Measurements from ENCODE around the gene FMNL3. TPM values are rescaled to one million over a fixed set of nuclear protein-coding genes. Genes with fewer than 3 reads are reported as not detected.
A peak's percentile ranks its signal among the peaks of the same experiment; 100 is the strongest.
"Not testable (repeated sequence)": the region's sequence is repeated elsewhere in the genome, so short reads cannot be mapped to it uniquely, and the experiment has no call there.

The FMNL3 gene
- polyA plus RNA-seq, 12 donors, result 22.8 to 166 (median 28.1) TPM

GRCh38 chr12:49635036-49635435, 72.2 kb downstream of the FMNL3 start:
- DNase-seq, result no peak

DNA sequence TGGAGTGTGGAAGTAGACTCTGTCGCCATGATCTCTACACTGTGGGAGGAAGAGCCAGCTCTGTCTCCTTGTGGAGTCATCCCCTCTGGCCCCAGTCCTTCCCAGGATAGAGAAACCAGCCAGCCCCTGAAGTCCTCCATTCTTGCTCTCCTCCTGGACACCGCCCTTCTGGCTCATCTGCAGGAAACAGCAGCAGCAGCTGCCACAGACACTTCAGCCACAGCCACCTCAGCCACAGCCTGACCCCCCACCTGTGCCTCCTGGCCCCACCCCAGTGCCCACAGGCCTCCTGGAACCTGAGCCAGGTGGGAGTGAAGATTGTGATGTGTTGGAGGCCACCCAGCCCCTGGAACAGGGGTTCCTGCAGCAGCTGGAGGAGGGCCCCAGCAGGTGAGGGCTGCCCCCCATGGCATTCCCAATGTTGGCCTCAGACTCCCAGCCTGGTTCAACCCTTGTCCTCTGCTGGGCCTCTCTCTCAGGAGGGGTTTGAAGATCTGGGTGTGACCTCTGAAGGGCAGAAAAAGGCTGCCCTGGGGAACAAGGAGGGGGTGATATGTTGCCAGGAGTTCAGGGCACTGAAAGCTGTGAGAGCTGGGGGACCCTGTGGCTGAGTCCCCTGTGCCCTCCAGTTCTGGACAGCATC, 73.4 kb downstream of the FMNL3 start:
- no peak for DNase-seq

GRCh38 chr12:49632986-49633702, 74.1 kb downstream of the FMNL3 start:
- DNase-seq, result no peak

DNA sequence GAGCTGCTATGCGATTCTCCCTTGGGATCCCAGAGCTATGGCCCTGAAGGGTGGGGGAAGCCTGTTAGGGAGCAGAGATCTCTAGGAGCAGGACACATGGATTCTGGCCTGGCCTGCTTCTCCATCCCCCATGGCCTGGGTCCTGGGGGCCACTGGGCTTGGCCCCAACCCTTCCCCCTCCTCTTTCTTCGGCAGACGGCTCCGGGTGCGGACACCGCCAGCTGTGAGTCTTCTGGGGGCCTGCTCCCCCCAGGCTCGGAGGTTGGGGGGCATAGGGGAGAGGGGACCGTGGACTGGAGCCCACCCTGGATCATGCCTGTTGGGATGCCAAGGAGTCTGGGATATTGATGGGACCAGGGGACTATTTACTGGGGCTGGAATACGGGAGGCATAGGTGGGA, 74.8 kb downstream of the FMNL3 start:
- DNase-seq, result no peak

- DNase-seq, result no peak
Measured at GRCh38 chr12:49631336-49631907, 75.8 kb downstream of the FMNL3 start.

GRCh38 chr12:49627752-49628360, 79.3 kb downstream of the FMNL3 start:
- DNase-seq, result no peak

GRCh38 chr12:49626836-49627235, 80.4 kb downstream of the FMNL3 start:
- DNase-seq, result no peak

GRCh38 chr12:49626169-49626835, 80.9 kb downstream of the FMNL3 start:
- DNase-seq, result no peak

GRCh38 chr12:49624921-49625577, 82.2 kb downstream of the FMNL3 start:
- no peak for DNase-seq

DNA sequence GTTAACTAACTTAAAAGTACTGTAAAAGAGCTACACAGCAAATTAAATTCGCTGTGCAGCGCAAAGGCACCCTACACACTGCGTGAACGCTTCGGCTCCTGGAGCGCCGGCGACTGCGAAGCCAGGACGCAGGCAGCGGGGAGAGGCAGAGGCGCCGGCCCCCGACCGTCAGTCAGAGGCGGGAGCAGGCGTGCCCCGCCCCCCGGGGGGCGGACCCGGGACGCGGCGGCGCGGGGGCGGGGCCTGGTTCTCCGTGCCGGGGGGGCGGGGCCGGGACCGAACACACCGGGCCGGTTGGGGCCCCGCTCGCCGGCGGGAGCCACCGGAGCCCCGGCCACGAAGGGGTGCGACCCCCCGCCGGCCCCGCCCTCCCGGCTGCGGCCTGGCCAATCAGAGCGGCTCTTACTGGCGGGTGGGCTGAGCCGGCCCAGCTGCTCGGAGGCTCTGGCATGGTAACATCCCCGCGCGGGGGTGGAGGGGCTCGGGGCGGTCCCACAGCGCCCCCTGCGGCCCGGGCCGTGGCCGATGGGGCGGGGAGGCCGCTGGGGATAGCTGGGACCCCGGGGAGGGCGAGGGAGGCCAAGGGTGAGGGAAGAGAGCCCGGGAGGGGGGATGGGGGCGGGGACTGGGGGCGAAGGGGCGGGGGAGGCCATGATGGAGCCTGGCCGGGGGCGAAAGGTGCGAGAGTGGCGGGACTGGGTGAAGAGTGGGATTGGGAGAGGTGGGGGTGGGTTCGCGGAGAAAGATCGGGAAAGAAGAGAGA, 83.9 kb downstream of the FMNL3 start, which contains the start of gene PRPF40B:
Gene PRPF40B (plus strand): TSS at position 420 of the 763 bp plus-strand sequence. CDS start 30 bp downstream, at position 450.
- peak; percentile 83 for DNase-seq

DNA sequence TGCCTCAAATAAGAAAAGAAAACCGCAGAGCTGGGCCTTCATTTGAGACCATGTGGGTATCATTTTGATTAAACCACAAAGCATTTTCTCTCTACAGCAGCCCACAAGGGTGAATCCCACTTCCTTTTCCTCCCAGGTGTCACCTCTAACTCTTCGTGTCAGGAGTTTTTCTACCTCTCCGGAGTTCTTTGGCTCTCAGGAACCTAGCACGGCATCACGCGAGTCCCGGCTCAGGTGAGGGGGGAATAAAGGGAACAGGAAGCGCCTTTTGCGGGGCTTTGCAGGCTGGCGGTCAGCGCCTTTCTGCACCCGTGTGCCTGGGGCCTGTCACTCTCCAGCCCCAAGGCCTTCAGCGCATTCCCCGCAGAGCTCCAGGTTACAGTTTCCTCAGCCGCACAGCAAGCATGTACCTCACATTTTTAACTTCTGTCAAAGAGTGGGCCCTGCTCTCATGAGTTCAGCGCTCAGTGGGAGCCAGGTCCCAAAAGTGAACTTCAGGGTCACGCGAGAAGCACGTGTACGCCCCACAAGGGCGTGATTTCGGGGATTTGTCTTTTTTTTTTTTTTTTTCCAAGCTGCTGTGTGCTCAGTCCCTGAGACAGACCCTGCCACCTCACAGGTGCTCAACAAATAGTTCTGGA, 84.6 kb downstream of the FMNL3 start:
- DNase-seq, result no peak

GRCh38 chr12:49621651-49622500, 85.3 kb downstream of the FMNL3 start:
- DNase-seq, result no peak

DNA sequence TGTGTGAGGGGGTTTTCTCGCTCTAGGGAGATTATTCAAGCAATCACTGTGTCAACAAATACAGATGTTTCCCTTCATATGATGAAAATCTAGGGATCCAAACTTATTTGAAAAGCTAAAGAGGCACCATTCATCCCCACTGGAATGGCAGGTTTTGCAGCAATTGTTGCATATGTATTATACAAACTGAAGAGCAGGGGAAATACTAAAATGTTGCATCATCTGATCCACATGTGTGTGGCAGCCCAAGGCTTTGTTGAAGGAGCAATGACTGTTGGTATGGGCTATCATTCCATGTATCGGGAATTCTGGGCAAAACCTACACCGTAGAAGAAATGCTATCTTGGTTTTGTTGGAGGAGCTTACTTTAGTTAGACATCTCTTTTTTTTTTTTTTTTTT, 87.9 kb downstream of the FMNL3 start:
- no peak for DNase-seq

- no peak for DNase-seq
Measured at GRCh38 chr12:49618576-49618975, 88.6 kb downstream of the FMNL3 start.

- DNase-seq, result no peak
Measured at GRCh38 chr12:49616533-49617219, 90.5 kb downstream of the FMNL3 start.

- DNase-seq, result no peak
Measured at GRCh38 chr12:49615725-49616124, 91.5 kb downstream of the FMNL3 start.

- no peak for DNase-seq
Measured at GRCh38 chr12:49612210-49612609, 95.0 kb downstream of the FMNL3 start.

DNA sequence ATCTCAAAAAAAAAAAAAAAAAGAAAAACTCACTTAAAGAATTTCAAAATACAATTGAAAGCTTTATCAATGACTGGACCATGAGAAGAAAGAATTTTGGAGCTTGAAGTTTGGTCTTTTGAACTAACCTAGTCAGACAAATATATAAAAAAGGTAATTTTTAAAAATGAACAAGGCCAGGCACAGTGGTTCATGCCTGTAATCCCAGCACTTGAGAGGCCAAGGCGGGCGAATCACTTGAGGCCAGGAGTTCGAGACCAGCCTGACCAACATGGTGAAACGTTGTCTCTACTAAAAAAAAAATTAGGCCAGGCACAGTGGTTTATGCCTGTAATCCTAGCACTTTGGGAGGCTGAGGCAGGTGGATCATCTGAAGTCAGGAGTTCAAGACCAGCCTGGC, 96.4 kb downstream of the FMNL3 start:
- not testable (repeated sequence) for DNase-seq

GRCh38 chr12:49609875-49610154, 97.4 kb downstream of the FMNL3 start:
- DNase-seq, result no peak

All from muscle of arm (tissue), 12 donors.